A549 treated with GW870086 at 1 μM for 4 hours (cell line): Measurements from ENCODE around the gene ITPRID2. TPM values are rescaled to one million over a fixed set of nuclear protein-coding genes. Genes with fewer than 3 reads are reported as not detected.

Source experiments
- total RNA-seq: library from RNA; stranded (reverse); fragments of 200-300 nt; extraction: Qiagen RNA extraction; gene quantifications from 5 replicates; pipeline ENCODE4 v1.2.3, GENCODE V29; 2022; ENCODE audit warnings: low read depth

ITPRID2 gene
- 38.4 to 51.0 TPM (median 49.6 TPM) in 5 replicates for total RNA-seq

DNA sequence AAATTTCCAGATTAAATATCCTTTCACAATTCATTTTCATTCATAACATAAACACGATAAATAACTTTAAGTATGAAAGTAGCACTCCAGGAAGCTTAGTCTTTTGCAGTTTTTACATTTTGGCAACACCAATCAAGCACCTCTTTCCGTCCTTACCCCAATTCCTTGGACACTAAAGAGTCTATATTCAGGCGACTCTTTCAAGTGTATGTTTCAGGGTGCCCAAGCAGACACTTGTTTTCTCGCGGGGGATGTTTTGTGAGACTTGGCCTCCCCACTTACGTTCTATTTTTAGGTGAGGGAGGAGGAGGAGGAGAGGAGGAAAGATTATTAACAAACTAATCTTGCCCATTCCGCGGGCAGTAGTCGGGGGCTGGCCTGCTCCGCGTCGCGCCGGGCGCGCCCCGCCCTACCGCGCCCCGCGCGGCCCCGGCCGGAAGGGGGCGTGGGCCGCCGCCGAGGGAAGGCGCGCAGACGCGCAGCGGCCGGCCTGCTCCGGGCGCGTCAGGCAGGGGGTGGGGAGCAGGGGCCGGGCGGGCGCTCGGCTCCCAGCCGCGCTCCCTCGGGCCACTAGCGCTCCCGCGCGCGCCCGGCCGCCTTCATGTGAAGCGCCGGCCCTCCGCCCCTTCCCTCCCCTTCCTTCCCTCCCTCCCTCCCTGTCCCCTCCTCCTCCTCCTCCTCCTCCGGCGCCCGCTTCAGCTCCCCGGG, at the start of gene ITPRID2:
TSS of gene ITPRID2 (plus strand) at position 473 of the 708 bp plus-strand sequence. CDS start 337 bp downstream, outside the sequence.

Other genes starting within 250 kb of the ITPRID2 start
- gene CERKL, start 234.6 kb upstream of the ITPRID2 start, total RNA-seq, result 0.13 to 0.51 TPM (median 0.23 TPM) in 5 replicates
- gene NEUROD1, start 211.2 kb upstream of the ITPRID2 start, total RNA-seq, result not detected in 5 replicates
- gene PPP1R1C, start 94.1 kb downstream of the ITPRID2 start, total RNA-seq, result 0.83 to 2.6 TPM (median 1.8 TPM) in 5 replicates